HEK293 (cell line): ENCODE results near the gene MAIP1.

ENCODE experiments used
- BCL11B ChIP-seq: fragments of 450-650 bp; formaldehyde crosslinking; IDR thresholded peaks from 2 replicates; pipeline ENCODE4 v1.5.1; 2016; ENCODE audit warnings: low read depth, missing biosample characterization, missing genetic modification characterization
- GFI1B ChIP-seq: fragments of 450-650 bp; formaldehyde crosslinking; IDR thresholded peaks from 2 replicates; pipeline ENCODE4 v1.5.1; 2016; ENCODE audit warnings: missing biosample characterization, missing genetic modification characterization
- HOXA7 ChIP-seq: sonication (generic); formaldehyde crosslinking; IDR thresholded peaks from 2 replicates; pipeline ENCODE4 v1.8.1; 2022; ENCODE audit warnings: missing genetic modification reagents, borderline replicate concordance
- KLF9 ChIP-seq: fragments of 450-650 bp; formaldehyde crosslinking; IDR thresholded peaks from 2 replicates; pipeline ENCODE4 v1.5.1; 2016; ENCODE audit warnings: missing biosample characterization, missing genetic modification characterization, low read depth
- MEIS1 ChIP-seq: sonication (generic); formaldehyde crosslinking; IDR thresholded peaks from 2 replicates; pipeline ENCODE4 v1.8.1; 2022; ENCODE audit warnings: missing genetic modification reagents, mild to moderate bottlenecking, borderline replicate concordance
- ZBTB1 ChIP-seq: fragments of 450-650 bp; formaldehyde crosslinking; IDR thresholded peaks from 2 replicates; pipeline ENCODE4 v1.5.1; 2016; ENCODE audit warnings: missing biosample characterization, missing genetic modification characterization
- ZBTB17 ChIP-seq: fragments of 450-650 bp; formaldehyde crosslinking; IDR thresholded peaks from 2 replicates; pipeline ENCODE4 v1.5.1; 2016; ENCODE audit warnings: missing biosample characterization, missing genetic modification characterization
- ZNF114 ChIP-seq: fragments of 450-650 bp; formaldehyde crosslinking; IDR thresholded peaks from 2 replicates; pipeline ENCODE4 v1.5.0; 2017; ENCODE audit warnings: missing biosample characterization, missing genetic modification characterization
- ZNF146 ChIP-seq: fragments of 450-650 bp; formaldehyde crosslinking; IDR thresholded peaks from 2 replicates; pipeline ENCODE4 v1.5.1; 2016; ENCODE audit warnings: missing biosample characterization, missing genetic modification characterization
- ZNF157 ChIP-seq: fragments of 450-650 bp; formaldehyde crosslinking; IDR thresholded peaks from 2 replicates; pipeline ENCODE4 v1.5.1; 2016; ENCODE audit warnings: missing biosample characterization, missing genetic modification characterization
- ZNF23 ChIP-seq: fragments of 450-650 bp; formaldehyde crosslinking; IDR thresholded peaks from 2 replicates; pipeline ENCODE4 v1.5.1; 2016; ENCODE audit warnings: missing biosample characterization, missing genetic modification characterization, borderline replicate concordance
- ZNF24 ChIP-seq: fragments of 450-650 bp; formaldehyde crosslinking; IDR thresholded peaks from 2 replicates; pipeline ENCODE4 v1.5.1; 2016; ENCODE audit warnings: missing biosample characterization, missing genetic modification characterization
- ZNF311 ChIP-seq: fragments of 450-650 bp; formaldehyde crosslinking; IDR thresholded peaks from 2 replicates; pipeline ENCODE4 v1.5.1; 2017; ENCODE audit warnings: missing biosample characterization, missing genetic modification characterization, borderline replicate concordance
- ZNF416 ChIP-seq: fragments of 450-650 bp; formaldehyde crosslinking; IDR thresholded peaks from 2 replicates; pipeline ENCODE4 v1.5.1; 2016; ENCODE audit warnings: missing biosample characterization, missing genetic modification characterization
- ZNF433 ChIP-seq: fragments of 450-650 bp; formaldehyde crosslinking; IDR thresholded peaks from 2 replicates; pipeline ENCODE4 v1.5.1; 2016; ENCODE audit warnings: missing biosample characterization, missing genetic modification characterization, low read depth
- ZNF585B ChIP-seq: fragments of 450-650 bp; formaldehyde crosslinking; IDR thresholded peaks from 2 replicates; pipeline ENCODE4 v1.5.1; 2016; ENCODE audit warnings: missing biosample characterization, missing genetic modification characterization
- ZNF600 ChIP-seq: fragments of 450-650 bp; formaldehyde crosslinking; IDR thresholded peaks from 2 replicates; pipeline ENCODE4 v1.5.1; 2016; ENCODE audit warnings: missing biosample characterization, missing genetic modification characterization
- TF ChIP-seq, protein P1 (sequence below): fragments of 450-650 bp; formaldehyde crosslinking; IDR thresholded peaks from 2 replicates; pipeline ENCODE4 v1.5.1; 2016; ENCODE audit warnings: missing biosample characterization, missing genetic modification characterization
- TF ChIP-seq, protein P2 (sequence below): fragments of 450-650 bp; IDR thresholded peaks from 2 replicates; pipeline ENCODE4 v1.5.1; 2018; ENCODE audit warnings: missing biosample characterization, missing genetic modification characterization
- TF ChIP-seq, protein P3 (sequence below): fragments of 450-650 bp; formaldehyde crosslinking; IDR thresholded peaks from 2 replicates; pipeline ENCODE4 v1.5.1; 2016; ENCODE audit warnings: missing biosample characterization, missing genetic modification characterization, borderline replicate concordance
- TF ChIP-seq, protein P4 (sequence below): fragments of 450-650 bp; formaldehyde crosslinking; IDR thresholded peaks from 2 replicates; pipeline ENCODE4 v1.5.1; 2017; ENCODE audit warnings: missing biosample characterization, missing genetic modification characterization
- TF ChIP-seq, protein P5 (sequence below): fragments of 450-650 bp; formaldehyde crosslinking; IDR thresholded peaks from 2 replicates; pipeline ENCODE4 v1.5.1; 2016; ENCODE audit warnings: missing biosample characterization, missing genetic modification characterization
- TF ChIP-seq, protein P6 (sequence below): fragments of 450-650 bp; formaldehyde crosslinking; IDR thresholded peaks from 2 replicates; pipeline ENCODE4 v1.5.1; 2016; ENCODE audit warnings: missing biosample characterization, missing genetic modification characterization, low read depth

The MAIP1 gene

DNA sequence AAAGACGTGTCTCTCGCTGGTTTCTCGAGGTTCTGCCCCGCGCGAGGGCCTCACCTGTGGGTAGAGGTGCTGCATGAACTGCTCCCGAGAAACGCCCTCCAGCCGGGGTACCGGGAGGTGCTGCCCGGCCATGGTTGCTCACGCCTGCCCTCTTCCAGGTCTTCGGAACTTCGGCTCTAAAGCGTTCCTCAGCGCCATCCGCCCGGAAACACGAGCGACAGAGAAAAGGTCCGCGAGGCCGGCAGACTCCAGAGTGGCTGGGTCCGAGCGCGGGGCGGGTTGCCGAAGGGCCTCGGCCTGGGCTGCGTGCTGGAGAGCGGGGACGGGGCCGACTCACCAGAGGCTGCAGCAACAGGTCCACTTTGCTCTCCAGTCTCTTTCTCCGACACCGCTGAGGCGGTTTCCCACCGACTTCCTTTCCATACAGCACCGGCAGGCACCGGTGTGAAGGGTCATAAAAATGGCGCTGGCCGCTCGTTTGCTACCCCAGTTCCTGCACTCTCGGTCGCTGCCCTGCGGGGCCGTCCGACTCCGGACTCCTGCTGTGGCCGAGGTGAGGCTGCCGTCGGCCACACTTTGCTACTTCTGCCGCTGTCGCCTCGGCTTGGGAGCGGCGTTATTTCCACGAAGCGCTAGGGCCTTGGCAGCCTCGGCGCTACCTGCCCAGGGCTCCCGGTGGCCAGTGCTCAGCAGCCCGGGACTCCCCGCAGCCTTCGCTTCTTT lies at the start of gene MAIP1, which contains the start of gene TYW5 (continued):
- TF ChIP-seq ZNF146 (tag by site-specific recombination) (no peak; the same call in 1 of the 2 replicates), KLF9 (tag by site-specific recombination) (0 out of 2 replicates have a peak, but pooled peaks have one; percentile 20), BCL11B (peak; percentile 25; the same call in 1 of the 2 replicates), ZNF157 (tag by site-specific recombination) (no peak), MEIS1 (no peak), ZBTB1 (tag by site-specific recombination) (no peak), ZNF311 (tag by site-specific recombination) (no peak), ZNF23 (tag by site-specific recombination) (0 out of 2 replicates have a peak, but pooled peaks have one; percentile 12), ZNF114 (no peak), ZBTB17 (peak; percentile 49; the same call in 1 of the 2 replicates), ZNF585B (tag by site-specific recombination) (0 out of 2 replicates have a peak, but pooled peaks have one; percentile 8), ZNF433 (tag by site-specific recombination) (no peak), ZNF600 (tag by site-specific recombination) (peak; percentile 86; the same call in 1 of the 2 replicates), ZNF416 (tag by site-specific recombination) (no peak), GFI1B (tag by site-specific recombination) (no peak), ZNF24 (tag by site-specific recombination) (peak; percentile 81; the same call in 1 of the 2 replicates), HOXA7 (CRISPR knock-in tag) (no peak)
- TF ChIP-seq, protein P1, sequence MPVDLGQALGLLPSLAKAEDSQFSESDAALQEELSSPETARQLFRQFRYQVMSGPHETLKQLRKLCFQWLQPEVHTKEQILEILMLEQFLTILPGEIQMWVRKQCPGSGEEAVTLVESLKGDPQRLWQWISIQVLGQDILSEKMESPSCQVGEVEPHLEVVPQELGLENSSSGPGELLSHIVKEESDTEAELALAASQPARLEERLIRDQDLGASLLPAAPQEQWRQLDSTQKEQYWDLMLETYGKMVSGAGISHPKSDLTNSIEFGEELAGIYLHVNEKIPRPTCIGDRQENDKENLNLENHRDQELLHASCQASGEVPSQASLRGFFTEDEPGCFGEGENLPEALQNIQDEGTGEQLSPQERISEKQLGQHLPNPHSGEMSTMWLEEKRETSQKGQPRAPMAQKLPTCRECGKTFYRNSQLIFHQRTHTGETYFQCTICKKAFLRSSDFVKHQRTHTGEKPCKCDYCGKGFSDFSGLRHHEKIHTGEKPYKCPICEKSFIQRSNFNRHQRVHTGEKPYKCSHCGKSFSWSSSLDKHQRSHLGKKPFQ (tag by site-specific recombination) = peak; percentile 80
- TF ChIP-seq, protein P2, sequence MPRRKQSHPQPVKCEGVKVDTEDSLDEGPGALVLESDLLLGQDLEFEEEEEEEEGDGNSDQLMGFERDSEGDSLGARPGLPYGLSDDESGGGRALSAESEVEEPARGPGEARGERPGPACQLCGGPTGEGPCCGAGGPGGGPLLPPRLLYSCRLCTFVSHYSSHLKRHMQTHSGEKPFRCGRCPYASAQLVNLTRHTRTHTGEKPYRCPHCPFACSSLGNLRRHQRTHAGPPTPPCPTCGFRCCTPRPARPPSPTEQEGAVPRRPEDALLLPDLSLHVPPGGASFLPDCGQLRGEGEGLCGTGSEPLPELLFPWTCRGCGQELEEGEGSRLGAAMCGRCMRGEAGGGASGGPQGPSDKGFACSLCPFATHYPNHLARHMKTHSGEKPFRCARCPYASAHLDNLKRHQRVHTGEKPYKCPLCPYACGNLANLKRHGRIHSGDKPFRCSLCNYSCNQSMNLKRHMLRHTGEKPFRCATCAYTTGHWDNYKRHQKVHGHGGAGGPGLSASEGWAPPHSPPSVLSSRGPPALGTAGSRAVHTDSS (tag by site-specific recombination) = no peak
- TF ChIP-seq, protein P3, sequence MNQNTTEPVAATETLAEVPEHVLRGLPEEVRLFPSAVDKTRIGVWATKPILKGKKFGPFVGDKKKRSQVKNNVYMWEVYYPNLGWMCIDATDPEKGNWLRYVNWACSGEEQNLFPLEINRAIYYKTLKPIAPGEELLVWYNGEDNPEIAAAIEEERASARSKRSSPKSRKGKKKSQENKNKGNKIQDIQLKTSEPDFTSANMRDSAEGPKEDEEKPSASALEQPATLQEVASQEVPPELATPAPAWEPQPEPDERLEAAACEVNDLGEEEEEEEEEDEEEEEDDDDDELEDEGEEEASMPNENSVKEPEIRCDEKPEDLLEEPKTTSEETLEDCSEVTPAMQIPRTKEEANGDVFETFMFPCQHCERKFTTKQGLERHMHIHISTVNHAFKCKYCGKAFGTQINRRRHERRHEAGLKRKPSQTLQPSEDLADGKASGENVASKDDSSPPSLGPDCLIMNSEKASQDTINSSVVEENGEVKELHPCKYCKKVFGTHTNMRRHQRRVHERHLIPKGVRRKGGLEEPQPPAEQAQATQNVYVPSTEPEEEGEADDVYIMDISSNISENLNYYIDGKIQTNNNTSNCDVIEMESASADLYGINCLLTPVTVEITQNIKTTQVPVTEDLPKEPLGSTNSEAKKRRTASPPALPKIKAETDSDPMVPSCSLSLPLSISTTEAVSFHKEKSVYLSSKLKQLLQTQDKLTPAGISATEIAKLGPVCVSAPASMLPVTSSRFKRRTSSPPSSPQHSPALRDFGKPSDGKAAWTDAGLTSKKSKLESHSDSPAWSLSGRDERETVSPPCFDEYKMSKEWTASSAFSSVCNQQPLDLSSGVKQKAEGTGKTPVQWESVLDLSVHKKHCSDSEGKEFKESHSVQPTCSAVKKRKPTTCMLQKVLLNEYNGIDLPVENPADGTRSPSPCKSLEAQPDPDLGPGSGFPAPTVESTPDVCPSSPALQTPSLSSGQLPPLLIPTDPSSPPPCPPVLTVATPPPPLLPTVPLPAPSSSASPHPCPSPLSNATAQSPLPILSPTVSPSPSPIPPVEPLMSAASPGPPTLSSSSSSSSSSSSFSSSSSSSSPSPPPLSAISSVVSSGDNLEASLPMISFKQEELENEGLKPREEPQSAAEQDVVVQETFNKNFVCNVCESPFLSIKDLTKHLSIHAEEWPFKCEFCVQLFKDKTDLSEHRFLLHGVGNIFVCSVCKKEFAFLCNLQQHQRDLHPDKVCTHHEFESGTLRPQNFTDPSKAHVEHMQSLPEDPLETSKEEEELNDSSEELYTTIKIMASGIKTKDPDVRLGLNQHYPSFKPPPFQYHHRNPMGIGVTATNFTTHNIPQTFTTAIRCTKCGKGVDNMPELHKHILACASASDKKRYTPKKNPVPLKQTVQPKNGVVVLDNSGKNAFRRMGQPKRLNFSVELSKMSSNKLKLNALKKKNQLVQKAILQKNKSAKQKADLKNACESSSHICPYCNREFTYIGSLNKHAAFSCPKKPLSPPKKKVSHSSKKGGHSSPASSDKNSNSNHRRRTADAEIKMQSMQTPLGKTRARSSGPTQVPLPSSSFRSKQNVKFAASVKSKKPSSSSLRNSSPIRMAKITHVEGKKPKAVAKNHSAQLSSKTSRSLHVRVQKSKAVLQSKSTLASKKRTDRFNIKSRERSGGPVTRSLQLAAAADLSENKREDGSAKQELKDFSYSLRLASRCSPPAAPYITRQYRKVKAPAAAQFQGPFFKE (tag by site-specific recombination) = no peak; the same call in 1 of the 2 replicates
- TF ChIP-seq, protein P4, sequence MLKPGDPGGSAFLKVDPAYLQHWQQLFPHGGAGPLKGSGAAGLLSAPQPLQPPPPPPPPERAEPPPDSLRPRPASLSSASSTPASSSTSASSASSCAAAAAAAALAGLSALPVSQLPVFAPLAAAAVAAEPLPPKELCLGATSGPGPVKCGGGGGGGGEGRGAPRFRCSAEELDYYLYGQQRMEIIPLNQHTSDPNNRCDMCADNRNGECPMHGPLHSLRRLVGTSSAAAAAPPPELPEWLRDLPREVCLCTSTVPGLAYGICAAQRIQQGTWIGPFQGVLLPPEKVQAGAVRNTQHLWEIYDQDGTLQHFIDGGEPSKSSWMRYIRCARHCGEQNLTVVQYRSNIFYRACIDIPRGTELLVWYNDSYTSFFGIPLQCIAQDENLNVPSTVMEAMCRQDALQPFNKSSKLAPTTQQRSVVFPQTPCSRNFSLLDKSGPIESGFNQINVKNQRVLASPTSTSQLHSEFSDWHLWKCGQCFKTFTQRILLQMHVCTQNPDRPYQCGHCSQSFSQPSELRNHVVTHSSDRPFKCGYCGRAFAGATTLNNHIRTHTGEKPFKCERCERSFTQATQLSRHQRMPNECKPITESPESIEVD (tag by site-specific recombination) = no peak
- TF ChIP-seq, protein P5, sequence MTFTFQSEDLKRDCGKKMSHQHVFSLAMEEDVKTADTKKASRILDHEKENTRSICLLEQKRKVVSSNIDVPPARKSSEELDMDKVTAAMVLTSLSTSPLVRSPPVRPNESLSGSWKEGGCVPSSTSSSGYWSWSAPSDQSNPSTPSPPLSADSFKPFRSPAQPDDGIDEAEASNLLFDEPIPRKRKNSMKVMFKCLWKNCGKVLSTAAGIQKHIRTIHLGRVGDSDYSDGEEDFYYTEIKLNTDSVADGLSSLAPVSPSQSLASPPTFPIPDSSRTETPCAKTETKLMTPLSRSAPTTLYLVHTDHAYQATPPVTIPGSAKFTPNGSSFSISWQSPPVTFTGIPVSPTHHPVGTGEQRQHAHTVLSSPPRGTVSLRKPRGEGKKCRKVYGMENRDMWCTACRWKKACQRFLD (tag by site-specific recombination) = no peak
- TF ChIP-seq, protein P6, sequence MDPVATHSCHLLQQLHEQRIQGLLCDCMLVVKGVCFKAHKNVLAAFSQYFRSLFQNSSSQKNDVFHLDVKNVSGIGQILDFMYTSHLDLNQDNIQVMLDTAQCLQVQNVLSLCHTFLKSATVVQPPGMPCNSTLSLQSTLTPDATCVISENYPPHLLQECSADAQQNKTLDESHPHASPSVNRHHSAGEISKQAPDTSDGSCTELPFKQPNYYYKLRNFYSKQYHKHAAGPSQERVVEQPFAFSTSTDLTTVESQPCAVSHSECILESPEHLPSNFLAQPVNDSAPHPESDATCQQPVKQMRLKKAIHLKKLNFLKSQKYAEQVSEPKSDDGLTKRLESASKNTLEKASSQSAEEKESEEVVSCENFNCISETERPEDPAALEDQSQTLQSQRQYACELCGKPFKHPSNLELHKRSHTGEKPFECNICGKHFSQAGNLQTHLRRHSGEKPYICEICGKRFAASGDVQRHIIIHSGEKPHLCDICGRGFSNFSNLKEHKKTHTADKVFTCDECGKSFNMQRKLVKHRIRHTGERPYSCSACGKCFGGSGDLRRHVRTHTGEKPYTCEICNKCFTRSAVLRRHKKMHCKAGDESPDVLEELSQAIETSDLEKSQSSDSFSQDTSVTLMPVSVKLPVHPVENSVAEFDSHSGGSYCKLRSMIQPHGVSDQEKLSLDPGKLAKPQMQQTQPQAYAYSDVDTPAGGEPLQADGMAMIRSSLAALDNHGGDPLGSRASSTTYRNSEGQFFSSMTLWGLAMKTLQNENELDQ (tag by site-specific recombination) = no peak
